Astrocyte (in vitro differentiated cells and primary cell): ENCODE results near the gene DLGAP4. TPM values are rescaled to one million over a fixed set of nuclear protein-coding genes. Genes with fewer than 3 reads are reported as not detected.

Experiments used
- DNase-seq: peaks from one replicate; pipeline ENCODE4 v3.0.0-alpha.2; 2010; ENCODE audit warnings: low read depth
- FAIRE-seq: peaks from 2 replicates; lab custom pipeline; 2011; peaks lifted over from hg19 to GRCh38; lab: Jason Lieb, UNC
- H2AFZ ChIP-seq: 2 replicates; pipeline ENCODE4 v1.6.0; 2012; ENCODE audit warnings: low read depth, low read length, inconsistent platforms
- H3K27ac ChIP-seq: 2 replicates; pipeline ENCODE4 v1.5.1; 2011; ENCODE audit warnings: low read depth, low read length, inconsistent platforms
- H3K27me3 ChIP-seq: 2 replicates; pipeline ENCODE4 v1.6.0; 2011; ENCODE audit warnings: low read length, inconsistent platforms; ENCODE audit not compliant: insufficient read depth
- H3K36me3 ChIP-seq: 2 replicates; pipeline ENCODE4 v1.5.1; 2011; ENCODE audit warnings: low read length, inconsistent platforms; ENCODE audit not compliant: insufficient read depth
- H3K4me1 ChIP-seq: 2 replicates; pipeline ENCODE4 v1.5.1; 2011; ENCODE audit warnings: low read length, inconsistent platforms; ENCODE audit not compliant: insufficient read depth
- H3K4me2 ChIP-seq: 2 replicates; pipeline ENCODE4 v1.6.0; 2012; ENCODE audit warnings: low read length, inconsistent platforms
- H3K4me3 ChIP-seq: 2 replicates; pipeline ENCODE4 v1.5.1; 2011; ENCODE audit warnings: low read depth, mild to moderate bottlenecking, low read length, inconsistent platforms; ENCODE audit not compliant: insufficient read depth
- H3K79me2 ChIP-seq: 2 replicates; pipeline ENCODE4 v1.6.0; 2012; ENCODE audit warnings: mild to moderate bottlenecking, low read length, inconsistent platforms; ENCODE audit not compliant: insufficient read depth
- H3K9ac ChIP-seq: 2 replicates; pipeline ENCODE4 v1.6.0; 2012; ENCODE audit warnings: mild to moderate bottlenecking, low read length, inconsistent platforms
- H3K9me3 ChIP-seq: 2 replicates; pipeline ENCODE4 v1.5.1; 2012; ENCODE audit warnings: low read depth, mild to moderate bottlenecking, low read length, inconsistent platforms; ENCODE audit not compliant: insufficient read depth
- H4K20me1 ChIP-seq: 2 replicates; pipeline ENCODE4 v1.6.0; 2012; ENCODE audit warnings: low read length, inconsistent platforms; ENCODE audit not compliant: insufficient read depth
- H3K27ac Mint-ChIP-seq: one replicate; pipeline ENCODE4 v1.8.0; 2021; ENCODE audit warnings: mild to moderate bottlenecking, mixed read lengths; ENCODE audit not compliant: unreplicated experiment
- H3K27me3 Mint-ChIP-seq: one replicate; pipeline ENCODE4 v1.8.0; 2021; ENCODE audit warnings: low read depth, mixed read lengths; ENCODE audit not compliant: unreplicated experiment
- H3K36me3 Mint-ChIP-seq: one replicate; pipeline ENCODE4 v1.8.0; 2021; ENCODE audit warnings: low read depth, mixed read lengths; ENCODE audit not compliant: unreplicated experiment
- H3K4me1 Mint-ChIP-seq: one replicate; pipeline ENCODE4 v1.8.0; 2021; ENCODE audit warnings: low read depth, mixed read lengths; ENCODE audit not compliant: unreplicated experiment
- H3K4me3 Mint-ChIP-seq: one replicate; pipeline ENCODE4 v1.8.0; 2021; ENCODE audit warnings: mild to moderate bottlenecking, moderate library complexity, mixed read lengths; ENCODE audit not compliant: unreplicated experiment
- H3K9me3 Mint-ChIP-seq: one replicate; pipeline ENCODE4 v1.8.0; 2021; ENCODE audit warnings: mild to moderate bottlenecking, mixed read lengths; ENCODE audit not compliant: unreplicated experiment
- EZH2 ChIP-seq: IDR thresholded peaks from 2 replicates; pipeline ENCODE4 v1.6.1; 2012; ENCODE audit warnings: mild to moderate bottlenecking, low read length, inconsistent platforms; ENCODE audit not compliant: insufficient read depth
- total RNA-seq: library from RNA; stranded (reverse); gene quantifications from 2 replicates; pipeline ENCODE4 v1.2.1, GENCODE V29; 2021
- TF ChIP-seq, protein P1 (sequence below): IDR thresholded peaks from 2 replicates; pipeline ENCODE4 v1.5.1; 2011; ENCODE audit warnings: low read depth, mild to moderate bottlenecking, inconsistent platforms, low read length, moderate library complexity; ENCODE audit not compliant: insufficient read depth

DLGAP4 gene
- total RNA-seq, 1 donor from 2014 or later = 135 TPM

DNA sequence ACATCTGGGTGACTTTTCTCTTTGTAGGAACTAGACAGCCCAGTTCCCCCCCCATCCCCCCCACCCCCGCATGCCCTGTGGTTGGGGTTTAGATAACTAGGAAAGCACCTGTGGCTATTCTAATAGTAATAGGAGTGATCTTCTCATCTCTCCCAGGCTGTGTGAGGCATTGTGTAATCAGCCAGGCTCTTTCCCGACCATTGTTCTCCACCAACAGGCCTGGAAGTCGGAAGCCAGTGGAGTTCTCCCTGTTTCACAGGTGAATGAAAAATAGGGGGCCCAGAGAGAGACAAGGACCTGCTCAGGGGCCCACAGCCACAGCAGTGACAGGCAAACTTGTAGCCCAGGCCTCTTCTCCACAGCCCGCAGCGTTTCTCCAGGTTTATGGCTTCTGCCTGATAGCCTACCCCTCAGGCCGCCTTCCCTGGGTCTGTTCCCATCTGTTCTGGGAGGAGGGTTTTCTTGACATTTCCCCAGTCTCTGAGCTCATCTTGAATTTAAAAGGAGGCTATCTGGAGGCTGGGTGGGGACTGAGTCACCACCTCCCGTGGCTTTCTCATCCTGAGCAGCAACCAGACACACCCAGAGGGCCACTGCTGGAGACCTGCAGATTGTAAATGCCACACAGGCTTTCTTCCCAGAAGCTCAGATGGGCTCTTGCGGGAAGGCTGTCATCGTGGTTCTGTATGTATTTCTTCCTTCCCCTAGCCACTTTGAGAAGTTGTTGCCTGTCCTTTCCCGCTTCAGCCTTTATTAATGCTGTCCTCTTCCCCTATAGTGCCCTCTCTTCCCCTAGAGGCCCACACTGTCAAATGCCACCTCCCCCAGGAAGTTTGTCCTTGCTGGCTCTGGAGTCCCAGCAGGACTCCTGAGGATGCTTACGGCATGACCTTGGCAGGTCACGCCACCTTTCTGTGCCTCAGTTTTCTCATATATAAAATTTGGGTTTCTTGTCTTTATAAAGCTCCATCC lies 159.3 kb downstream of the DLGAP4 start:
- Histone ChIP-seq H3K27me3 (no peaks in the 10 kb centered on the region), H4K20me1 (peaks cover 86% of the 10 kb centered on the region), H3K9me3 (no peaks in the 10 kb centered on the region), H3K79me2 (peaks cover 87% of the 10 kb centered on the region), H3K4me1 (peaks cover 70% of the 10 kb centered on the region), H2AFZ (no peak overlapping the region), H3K9ac (peak overlapping the region; percentile 71), H3K4me3 (peak overlapping the region; percentile 45), H3K27ac (peak overlapping the region; percentile 75), H3K36me3 (peaks cover 3% of the 10 kb centered on the region), H3K4me2 (peak overlapping the region; percentile 94)
- H3K27ac Mint-ChIP-seq = peak overlapping the region; percentile 95
- H3K4me1 Mint-ChIP-seq = peaks cover 45% of the 10 kb centered on the region
- FAIRE-seq (no peak), DNase-seq (peak; percentile 83)
- no peaks in the 10 kb centered on the region for H3K9me3 Mint-ChIP-seq
- no peaks in the 10 kb centered on the region for H3K27me3 Mint-ChIP-seq
- H3K36me3 Mint-ChIP-seq = peaks cover 12% of the 10 kb centered on the region
- TF ChIP-seq, protein P1, sequence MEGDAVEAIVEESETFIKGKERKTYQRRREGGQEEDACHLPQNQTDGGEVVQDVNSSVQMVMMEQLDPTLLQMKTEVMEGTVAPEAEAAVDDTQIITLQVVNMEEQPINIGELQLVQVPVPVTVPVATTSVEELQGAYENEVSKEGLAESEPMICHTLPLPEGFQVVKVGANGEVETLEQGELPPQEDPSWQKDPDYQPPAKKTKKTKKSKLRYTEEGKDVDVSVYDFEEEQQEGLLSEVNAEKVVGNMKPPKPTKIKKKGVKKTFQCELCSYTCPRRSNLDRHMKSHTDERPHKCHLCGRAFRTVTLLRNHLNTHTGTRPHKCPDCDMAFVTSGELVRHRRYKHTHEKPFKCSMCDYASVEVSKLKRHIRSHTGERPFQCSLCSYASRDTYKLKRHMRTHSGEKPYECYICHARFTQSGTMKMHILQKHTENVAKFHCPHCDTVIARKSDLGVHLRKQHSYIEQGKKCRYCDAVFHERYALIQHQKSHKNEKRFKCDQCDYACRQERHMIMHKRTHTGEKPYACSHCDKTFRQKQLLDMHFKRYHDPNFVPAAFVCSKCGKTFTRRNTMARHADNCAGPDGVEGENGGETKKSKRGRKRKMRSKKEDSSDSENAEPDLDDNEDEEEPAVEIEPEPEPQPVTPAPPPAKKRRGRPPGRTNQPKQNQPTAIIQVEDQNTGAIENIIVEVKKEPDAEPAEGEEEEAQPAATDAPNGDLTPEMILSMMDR = no peak
- no peak for TF ChIP-seq EZH2
- peak overlapping the region; percentile 76 for H3K4me3 Mint-ChIP-seq

DNA sequence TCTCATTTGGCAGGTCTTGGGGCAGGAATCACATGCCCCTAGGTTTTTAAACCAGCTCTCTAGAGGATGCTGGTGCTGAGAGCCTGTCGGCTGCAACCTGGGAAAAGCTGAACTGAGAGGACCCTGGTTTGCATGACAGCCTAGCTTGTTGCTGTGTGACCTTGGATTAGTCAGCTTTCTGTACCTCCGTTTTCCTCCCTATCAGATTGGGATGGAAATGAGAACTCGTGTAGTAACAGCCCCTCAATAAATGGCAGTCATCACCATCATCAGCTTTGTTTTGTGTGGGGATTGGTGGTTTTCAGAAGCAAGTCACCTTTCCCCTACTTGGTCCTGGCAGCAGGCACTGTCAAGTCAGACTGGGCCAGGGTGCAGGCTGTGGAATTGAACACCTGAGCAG lies 159.9 kb downstream of the DLGAP4 start:
- H3K27ac ChIP-seq = peak overlapping the region; percentile 75
- Mint-ChIP-seq H3K4me3 (peak overlapping the region; percentile 76), H3K36me3 (peaks cover 12% of the 10 kb centered on the region), H3K4me1 (peaks cover 44% of the 10 kb centered on the region), H3K27ac (peak overlapping the region; percentile 95), H3K9me3 (no peaks in the 10 kb centered on the region), H3K27me3 (no peaks in the 10 kb centered on the region)
- no peak overlapping the region for H2AFZ ChIP-seq
- H3K4me1 ChIP-seq = peaks cover 65% of the 10 kb centered on the region
- H3K27me3 ChIP-seq = no peaks in the 10 kb centered on the region
- H3K36me3 ChIP-seq = peaks cover 3% of the 10 kb centered on the region
- no peaks in the 10 kb centered on the region for H3K9me3 ChIP-seq
- H3K4me2 ChIP-seq = peak overlapping the region; percentile 94
- TF ChIP-seq, protein P1 = no peak
- TF ChIP-seq EZH2 = no peak
- FAIRE-seq = no peak
- peak overlapping the region; percentile 45 for H3K4me3 ChIP-seq
- DNase-seq = no peak
- peak overlapping the region; percentile 71 for H3K9ac ChIP-seq
- peaks cover 94% of the 10 kb centered on the region for H3K79me2 ChIP-seq
- H4K20me1 ChIP-seq = peaks cover 93% of the 10 kb centered on the region
